ENCODE data around the gene DENND1A.
A peak's percentile ranks its signal among the peaks of the same experiment; 100 is the strongest.
"Not testable (repeated sequence)": the region's sequence is repeated elsewhere in the genome, so short reads cannot be mapped to it uniquely, and the experiment has no call there.

The DENND1A gene, protein sequence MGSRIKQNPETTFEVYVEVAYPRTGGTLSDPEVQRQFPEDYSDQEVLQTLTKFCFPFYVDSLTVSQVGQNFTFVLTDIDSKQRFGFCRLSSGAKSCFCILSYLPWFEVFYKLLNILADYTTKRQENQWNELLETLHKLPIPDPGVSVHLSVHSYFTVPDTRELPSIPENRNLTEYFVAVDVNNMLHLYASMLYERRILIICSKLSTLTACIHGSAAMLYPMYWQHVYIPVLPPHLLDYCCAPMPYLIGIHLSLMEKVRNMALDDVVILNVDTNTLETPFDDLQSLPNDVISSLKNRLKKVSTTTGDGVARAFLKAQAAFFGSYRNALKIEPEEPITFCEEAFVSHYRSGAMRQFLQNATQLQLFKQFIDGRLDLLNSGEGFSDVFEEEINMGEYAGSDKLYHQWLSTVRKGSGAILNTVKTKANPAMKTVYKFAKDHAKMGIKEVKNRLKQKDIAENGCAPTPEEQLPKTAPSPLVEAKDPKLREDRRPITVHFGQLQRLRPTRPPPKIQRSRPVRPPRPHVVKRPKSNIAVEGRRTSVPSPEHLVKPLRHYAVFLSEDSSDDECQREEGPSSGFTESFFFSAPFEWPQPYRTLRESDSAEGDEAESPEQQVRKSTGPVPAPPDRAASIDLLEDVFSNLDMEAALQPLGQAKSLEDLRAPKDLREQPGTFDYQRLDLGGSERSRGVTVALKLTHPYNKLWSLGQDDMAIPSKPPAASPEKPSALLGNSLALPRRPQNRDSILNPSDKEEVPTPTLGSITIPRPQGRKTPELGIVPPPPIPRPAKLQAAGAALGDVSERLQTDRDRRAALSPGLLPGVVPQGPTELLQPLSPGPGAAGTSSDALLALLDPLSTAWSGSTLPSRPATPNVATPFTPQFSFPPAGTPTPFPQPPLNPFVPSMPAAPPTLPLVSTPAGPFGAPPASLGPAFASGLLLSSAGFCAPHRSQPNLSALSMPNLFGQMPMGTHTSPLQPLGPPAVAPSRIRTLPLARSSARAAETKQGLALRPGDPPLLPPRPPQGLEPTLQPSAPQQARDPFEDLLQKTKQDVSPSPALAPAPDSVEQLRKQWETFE

DNA sequence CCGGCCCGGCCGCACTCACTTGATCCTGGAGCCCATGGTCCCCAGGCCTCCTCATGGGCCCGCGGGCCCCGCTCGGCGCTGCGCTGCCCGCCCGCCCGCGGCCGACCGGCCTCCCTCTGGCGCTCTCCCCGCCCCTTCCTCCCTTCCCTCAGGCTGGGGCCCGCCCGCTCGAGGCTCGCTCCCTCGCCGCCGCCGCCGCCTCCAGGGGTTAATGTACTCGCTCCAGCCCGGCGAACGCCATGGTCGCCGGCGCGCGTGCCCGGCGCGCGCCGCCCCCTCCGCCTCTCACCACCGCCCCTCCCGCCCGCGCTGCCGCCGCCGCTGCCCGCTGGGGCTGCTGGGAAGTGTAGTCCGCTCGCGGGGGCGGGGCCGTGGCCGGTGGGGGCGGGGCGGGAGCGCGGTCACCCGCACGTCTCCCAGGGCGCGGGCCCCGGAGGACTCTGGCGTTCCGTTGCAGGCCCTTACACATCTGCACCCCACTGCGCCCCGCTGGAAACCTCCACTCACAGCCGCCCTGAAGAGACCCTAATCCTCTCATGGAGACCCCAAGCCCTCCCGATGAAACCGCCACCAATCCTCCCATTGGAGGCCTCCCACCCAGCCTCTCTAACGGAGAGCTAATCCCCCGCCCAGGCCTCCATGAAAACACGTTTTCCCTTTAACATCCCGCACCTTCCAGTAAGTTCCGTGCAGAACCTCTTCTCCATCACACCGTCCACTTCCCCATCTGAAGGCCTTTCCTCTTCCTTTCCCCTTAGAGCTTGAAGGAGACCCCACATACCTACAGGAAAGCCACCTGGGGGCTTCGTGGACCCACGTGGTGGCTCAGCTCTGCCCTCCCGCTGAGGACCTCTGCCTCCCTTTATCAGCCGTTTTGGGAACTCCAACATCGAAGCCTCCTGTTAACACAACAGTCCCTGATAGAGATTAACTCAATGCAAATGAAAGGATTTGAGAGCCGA lies at the start of gene DENND1A:
Gene DENND1A, minus strand, starts transcription at position 257 of the 962 bp plus-strand sequence. Its CDS starts 221 bp downstream, at position 36.
- peak; percentile 35 to 83 for DNase-seq

DNA sequence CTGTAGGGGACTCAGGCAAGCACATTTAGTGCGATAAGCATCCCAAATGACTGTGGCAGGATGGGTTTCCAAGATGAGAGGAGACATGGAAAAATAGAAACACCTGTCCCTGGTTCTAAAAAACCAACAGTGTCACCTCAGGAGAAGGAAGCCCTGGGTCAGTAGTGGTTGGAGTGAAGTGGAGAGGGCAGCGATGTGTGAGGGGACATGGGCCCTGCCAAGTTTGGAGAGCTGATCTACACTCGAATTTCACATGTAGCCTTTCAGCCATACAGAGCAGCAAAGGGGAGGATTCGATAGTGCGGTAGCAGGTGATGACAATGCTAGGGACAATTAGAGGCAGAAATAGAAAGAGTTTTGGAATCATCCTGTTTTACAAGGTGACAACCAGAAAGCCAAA lies 49.1 kb upstream of the DENND1A start:
- no peak for DNase-seq

DNA sequence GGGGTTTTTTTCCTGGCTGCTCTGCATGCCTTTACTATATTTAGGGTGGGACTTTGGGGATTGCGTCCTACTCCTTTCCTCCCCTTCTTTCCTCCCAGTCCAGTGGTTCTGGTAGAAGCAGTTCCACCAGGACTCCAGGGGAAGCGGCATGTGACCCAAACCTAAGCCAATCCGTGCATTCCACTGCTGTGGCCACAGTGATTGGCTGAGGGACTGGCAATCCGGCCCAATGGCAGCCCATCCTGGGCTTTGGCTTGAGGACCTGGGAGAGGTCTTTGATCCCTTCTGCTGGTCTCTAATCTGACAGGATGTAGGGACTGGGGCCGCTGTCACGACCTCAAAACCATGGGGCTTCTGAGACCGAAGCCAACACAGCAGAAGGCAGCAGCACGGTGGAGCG lies 46.7 kb upstream of the DENND1A start:
- DNase-seq = not testable (repeated sequence)

DNA sequence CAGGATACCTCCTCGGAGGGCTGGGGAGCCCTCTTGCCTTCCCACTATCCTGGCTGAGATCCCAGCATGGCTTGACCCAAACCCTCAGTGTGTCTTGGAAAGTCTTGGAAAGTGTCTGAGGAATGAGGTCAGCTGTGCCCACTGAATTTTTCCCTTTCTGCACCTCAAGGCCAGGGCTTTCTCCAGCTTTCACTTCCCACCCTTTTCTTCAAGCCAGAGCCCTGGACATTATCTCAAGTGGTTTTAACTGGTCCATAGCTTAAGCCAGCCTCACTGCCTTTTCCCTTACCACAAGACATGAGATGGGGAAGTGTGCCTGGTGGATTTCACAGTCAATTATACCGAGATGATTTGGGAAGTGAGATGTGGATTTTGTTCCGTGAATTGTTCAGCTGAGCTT lies 45.9 kb upstream of the DENND1A start:
- DNase-seq = no peak

DNA sequence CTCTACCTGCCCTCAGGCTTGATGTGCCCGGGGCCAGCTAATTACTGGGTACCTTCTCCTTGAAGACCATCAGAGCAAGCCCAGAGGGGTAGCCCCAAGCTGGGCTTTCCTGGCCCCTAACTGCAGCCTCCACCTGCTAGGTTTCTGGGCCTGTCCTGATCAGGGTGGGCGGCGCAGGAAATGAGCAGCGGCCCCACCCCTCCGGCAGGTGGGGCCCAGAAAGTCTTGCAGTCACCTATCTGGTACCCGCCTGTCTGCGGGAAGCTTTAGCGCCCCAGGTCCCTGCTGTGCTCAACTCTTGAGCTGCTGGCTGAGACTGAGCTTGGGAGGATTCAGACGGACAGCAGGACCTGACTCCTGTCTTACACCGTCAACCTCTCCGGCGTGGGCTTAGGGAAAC lies 44.5 kb upstream of the DENND1A start:
- DNase-seq = no peak

DNA sequence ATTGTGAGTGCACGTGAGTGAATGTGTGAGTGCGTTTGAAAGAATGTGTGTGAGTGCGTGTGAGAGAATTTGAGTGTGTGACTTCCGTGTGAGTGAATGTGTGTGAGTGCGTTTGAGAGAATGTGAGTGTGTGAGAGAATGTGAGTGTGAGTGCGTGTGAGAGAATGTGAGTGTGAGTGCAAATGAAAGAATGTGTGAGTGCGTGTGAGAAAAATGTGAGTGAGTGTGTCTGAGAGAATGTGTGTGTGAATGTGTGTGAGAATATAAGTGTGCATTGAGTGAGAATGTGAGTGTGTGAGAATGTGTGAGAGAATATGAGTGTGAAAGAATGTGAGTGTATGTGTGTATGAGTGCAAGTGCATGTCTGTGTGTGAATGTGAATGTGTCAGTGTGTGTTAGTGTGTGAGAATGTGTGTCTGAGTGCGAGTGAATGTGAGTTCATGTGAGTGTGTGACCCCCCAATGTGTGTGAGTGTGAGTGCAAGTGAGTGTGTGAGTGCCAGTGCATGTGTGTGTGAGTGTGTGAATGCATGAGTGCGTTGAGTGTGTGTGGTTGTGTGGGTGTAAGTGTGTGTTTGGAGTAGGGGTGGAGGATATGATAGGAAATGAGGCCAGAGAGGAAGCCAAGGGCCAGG lies 43.8 kb upstream of the DENND1A start:
- no peak for DNase-seq

DNA sequence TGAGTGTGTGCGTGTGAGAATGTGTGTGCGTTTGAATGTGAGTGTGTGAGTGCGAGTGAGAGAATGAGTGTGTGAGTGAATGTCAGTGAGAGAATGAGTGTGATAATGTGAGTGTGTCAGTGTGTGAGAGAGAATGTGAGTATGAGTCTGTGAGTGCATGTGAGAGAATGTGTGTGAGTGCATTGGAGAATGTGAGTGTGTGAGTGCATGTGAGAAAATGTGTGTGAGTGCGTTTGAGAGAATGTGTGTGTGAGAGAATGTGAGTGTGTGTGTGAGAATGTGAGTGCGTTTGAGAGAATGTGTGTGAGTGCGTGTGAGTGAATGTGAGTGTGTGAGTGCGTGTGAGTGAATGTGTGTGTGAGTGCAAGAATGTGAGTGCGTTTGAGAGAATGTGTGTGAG lies 42.7 kb upstream of the DENND1A start:
- no peak for DNase-seq

DNA sequence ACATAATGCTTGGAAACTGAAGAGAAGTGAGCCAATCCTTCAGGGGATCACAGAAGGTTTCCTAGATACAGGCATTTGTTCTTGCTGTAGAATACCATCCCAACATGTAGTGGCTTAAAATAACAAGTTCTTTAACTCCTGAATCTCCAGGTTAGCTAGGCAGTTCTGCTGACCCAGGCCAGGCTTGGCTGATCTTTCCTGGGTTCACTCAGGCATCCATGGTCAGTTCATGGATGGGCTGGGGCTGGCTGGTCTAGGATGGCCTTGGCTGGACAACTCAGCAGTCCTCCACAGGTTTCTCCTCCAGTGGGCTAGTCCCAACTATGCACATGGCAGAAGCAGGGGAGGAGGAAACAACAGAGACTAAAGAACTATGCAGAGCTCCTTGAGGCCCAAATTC lies 37.4 kb upstream of the DENND1A start:
- DNase-seq = no peak

DNA sequence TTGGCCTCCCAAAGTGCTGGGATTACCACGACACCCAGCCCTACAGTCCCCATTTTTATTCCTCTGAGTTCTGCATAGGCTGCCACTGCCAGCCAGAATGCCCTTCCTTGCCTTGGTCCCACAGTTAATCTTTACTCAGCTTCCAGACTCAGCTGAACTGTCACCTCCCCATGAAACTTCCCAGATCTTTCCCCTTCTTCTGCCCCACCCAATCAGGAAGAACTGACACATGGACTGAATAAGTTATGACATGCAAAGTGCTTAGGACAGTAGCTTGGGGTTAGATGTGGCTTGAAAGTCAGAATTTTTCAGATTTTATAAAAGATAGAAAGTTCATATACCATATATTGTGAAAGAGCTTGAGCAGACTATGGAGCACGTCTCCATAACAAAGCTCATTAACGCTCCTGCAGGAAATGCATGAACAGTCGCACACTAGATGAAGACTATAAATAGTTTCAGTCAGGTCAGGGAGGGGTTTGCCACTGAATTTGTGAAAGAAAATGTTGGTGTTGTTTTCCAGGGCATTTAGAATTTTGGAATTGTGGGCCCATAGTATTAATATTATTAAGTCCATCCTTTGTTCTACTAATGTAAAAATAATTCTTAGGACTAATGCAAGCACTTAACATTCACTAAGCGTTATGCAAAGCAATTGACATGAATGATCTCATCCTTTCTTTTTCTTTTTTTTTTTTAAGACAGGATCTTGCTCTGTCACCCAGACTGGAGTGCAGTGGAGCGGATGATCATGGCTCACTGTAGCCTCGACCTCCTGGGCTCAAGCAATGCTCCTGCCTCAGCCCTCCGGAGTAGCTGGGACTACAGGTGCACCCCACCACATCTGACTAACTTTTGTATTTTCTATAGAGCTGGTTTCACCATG lies 36.1 kb upstream of the DENND1A start:
- DNase-seq = no peak

DNA sequence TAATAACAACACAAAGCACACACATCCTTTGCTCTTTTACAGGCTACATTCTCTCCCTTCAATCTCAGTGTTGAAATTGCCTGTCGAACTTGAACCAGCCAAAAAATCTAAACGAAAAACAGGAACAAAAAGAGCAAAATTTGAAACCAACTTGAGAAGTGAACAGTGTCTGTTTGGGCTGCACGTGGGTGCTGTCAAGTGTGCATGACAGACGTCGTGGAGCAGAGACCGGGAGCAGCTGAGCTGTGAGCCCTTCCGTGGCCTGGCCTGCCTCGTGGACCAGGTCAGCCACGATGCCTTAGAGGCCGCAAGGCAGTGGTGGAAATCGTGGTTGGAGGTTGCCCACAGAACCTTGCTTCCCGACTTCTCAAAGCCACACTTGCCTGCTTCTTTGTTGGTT lies 34.8 kb upstream of the DENND1A start:
- no peak for DNase-seq

DNA sequence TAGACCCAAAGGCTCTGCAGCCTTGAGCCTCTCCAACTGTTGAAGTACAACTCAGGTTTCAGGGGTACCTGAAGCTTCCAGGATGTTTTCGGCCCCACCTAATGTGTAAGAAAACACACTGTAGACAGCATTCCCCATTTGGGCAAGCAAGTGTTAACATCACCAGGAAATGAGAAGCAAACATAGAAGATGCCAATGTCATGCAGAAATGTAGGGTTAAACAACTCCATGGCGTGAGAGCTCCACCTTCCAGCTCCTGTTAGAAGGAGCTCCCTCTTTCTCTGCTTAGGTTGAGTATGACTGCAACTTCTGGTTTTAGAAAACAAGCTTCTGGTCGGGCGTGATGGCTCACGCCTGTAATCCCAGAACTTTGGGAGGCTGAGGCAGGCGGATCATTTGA lies 31.0 kb upstream of the DENND1A start:
- no peak for DNase-seq

DNA sequence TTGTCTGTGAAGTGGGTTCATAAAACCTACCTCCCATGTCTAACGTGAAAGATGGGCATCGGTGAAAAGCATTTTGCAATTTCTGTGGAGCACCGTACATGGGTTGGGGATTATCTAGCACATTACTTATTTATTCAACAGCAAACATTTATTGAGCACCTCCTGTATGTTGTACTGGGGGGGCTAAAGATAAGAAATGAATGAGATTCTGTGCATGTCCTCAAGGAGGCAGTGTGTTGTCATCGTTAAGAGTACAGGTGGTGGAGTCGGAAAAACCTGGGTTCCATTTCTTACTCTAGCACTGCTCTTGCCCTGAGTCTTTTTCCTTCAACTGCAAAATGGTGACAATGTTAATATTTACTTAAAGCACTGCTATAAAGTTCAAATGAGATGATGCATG lies 30.4 kb upstream of the DENND1A start:
- no peak for DNase-seq

DNA sequence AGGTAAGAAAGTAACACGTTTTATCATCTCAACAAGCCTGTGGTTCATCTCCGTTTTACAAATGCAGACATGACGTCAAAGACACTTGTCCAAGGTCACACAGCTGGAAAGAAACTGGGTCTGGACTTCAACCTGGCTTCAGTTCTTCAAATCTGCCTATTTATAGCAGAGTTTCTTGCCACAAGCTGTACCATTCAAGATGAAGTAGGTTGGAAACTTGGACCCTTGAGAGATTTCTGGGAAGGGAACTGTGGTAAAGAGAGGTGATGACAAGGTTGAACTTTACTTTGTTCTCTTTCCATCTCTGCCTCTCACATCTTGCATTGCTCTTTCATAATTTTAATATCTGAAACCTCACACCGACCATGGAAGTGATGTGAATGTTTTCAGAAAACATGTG lies 29.9 kb upstream of the DENND1A start:
- no peak for DNase-seq

DNA sequence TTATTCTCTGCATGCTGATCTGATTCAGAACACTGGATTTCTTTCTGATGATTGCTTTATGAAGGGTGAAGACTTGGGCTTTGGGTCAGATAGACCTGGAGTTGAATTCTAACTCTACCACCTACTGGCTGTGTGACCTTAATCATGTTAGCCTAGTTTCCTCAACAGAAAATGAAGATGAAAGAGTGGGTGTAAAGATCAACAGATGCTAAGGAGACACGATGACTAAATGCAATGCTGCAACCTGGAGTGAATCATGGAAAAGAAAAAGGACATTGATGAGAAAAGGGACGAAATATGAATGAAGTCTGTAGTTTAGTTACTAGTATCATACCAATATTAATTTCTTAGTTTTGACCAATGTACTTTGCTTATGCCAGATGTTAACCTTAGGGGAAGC lies 27.8 kb upstream of the DENND1A start:
- DNase-seq = no peak

DNA sequence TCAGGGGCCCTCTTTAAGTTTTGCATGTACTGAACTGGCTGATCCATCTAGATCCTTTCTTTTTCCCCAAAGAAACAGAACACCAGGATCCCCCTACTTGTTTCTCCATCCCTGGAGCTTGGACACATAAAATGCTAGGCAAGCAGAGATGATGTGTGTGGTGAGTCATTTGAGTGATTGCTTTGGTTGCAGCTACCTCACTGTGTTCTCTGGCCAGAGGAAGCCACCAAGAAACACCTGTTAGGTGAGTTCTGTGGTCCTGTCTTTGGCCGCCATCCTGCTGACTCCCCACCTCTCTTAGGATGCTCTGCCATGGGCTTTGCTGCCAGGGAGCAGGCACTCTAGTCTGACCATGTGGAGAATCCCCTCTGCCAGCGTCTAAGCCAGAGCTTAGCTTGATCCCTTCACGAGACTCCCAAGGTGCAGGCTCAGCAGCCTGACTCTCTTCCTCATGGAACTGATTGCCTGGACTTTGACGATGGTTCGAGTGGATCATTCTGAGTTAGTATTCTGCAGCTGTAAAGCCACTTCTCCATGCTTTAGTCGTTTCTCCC lies 27.3 kb upstream of the DENND1A start:
- no peak for DNase-seq

DNA sequence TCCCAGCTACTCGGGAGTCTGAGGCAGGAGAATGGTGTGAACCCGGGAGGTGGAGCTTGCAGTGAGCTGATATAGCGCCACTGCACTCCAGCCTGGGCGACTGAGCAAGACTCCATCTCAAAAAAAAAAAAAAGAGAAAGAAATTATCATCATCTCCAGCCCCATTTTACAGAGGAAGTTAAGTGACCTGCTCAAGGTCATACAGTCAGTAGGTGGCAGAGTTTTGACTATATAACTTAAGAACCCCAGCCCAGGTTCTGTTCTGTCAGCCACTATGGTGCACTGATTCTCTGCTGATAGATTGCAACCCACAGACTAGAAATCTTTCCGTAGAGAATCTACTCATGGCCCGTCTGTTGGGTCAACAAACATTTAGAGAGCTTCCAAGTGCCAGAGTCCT lies 25.7 kb upstream of the DENND1A start:
- no peak for DNase-seq

DNA sequence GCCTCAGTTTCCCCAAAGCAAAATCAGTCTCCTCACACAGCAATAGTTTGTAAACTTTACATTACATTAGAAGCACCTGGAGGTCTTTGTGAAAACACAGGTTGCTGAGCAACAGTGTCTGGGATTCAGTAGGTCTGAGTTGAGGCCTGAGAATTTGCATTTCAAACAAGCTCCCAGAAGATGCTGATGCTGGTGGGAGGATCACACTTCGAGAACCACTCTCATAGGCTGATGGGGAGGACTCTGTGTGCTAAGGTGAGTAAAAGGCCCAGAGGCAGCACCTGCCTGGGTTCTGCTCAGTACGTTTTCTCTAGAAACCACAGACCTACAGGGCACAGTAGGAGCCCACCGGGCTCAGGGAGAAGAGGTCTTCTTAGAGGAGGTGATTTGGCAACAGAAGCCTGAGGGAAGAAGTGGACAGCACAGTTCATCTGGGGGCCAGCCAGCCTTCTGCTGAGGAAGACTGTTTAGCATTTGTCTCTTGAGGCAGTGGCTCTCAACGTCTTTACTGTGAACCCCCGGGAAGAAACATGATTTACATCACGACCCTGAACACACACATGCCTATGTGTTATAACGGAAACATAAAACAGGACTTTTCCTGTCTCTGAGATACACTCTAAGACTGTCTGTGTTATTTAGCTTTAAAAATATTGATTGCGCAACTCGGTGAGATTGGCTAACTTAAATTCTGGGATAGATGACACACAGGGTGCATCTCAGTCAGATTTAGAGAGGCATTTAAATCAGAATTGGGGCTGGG lies 24.8 kb upstream of the DENND1A start:
- no peak for DNase-seq

DNA sequence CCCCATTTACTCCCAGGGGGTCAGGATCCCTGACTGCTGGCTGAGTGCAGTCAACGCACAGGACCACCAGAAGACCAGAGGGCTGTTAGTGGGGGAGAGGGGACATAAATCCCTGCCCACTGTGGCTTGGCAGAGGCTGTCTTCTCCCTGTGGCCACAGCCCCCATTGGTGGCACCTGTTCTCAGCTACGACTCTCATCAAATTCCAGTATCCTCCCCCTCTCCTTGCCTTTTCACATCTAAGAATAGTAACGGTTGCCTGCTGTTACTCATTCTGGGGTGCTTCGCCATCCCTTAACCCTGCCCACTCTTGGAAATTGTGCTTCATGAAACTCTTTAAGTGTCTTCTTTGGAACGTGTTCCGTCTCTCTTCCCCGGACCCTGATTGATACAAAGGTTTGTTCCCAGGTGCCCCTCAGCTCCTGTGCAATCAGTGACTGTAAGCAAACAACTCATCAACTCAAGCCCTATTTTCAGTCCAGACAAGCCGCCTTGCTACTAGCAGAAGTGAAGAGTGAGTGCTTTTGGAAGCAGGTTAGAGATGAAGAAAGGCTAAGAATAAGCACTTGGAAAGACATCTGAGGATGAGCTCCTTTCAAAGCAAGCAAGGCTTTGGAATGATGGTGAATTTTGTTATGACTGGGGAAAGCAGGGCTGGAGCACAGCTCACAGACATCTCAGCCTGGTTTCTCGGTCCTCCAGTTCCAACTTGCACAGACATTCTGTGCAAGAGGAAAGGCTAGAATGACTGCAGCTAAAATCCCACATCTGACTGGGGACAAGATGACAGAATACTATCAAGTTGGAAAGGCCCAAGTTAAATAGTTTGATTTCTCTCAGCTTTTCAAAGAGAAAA lies 22.9 kb upstream of the DENND1A start:
- no peak for DNase-seq

DNA sequence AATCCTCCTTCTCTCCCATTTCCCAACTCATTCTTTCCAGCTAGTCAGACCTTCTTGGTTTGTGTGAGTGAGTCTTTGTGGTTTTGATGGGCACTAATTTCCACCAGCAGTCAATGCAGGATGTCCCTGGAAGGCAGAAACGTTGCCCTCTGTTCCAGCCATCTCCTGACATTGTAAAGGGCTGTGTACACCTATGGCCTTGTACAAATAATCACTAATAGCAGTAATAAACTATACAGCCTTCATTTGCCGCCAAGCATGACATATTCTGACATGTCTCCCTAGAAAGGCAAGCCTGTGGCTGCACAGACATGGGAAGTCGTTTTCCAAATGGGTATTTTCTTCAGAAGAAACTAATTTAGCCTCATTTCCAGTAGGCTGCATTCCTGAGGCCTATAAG lies 18.4 kb upstream of the DENND1A start:
- no peak for DNase-seq

Measured in NCI-H446 (cell line).